ENCODE results near the gene IL1B. TPM values are rescaled to one million over a fixed set of nuclear protein-coding genes. Genes with fewer than 3 reads are reported as not detected.

IL1B gene
- total and polyA plus RNA-seq, 2 donors (not counting 3 experiments of a cell fraction or from before 2014, with no cell fraction given): 0.25 TPM; not detected in 1

DNA sequence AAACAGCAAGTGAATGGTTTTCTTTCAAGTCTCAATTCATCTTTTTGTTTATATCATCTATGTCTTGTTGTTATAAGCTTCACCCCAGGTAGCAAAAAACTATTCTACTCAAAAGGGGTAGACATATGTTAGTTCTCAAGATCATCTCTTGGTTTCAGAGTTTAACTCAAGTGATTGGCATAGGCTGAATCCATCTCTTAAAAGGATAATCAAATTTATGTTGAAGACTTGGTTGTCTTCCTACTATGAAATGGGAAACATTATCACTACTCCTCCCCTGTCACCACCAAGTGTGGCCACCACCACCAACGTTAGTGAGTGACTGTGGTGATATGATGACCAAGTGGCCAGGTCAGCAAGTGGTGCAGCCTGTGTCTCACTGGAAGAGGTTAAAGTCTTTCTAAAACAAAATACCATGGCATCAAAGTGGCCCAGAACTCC lies 1.5 kb downstream of the IL1B start:
- H3K9me1 ChIP-seq (replicated peaks; ENCODE audit: control insufficient read depth, extremely low read depth, insufficient read depth, low read length): no peaks in the 10 kb centered on the region
- H3K36me3 ChIP-seq (ENCODE audit: control insufficient read depth in 2 of 2, extremely low read depth in 1 of 2, insufficient read depth in 2 of 2, low read length in 2 of 2): no peaks in the 10 kb centered on the region
- H3K9me3 ChIP-seq (replicated peaks; ENCODE audit: control insufficient read depth, insufficient read depth, low read length): no peaks in the 10 kb centered on the region
- H3K4me2 ChIP-seq (ENCODE audit: insufficient read depth, low read length): no peak overlapping the region
- no peak overlapping the region for H3K4me3 ChIP-seq (replicated peaks in 1 of 3; ENCODE audit: insufficient read depth in 1 of 3, low read depth in 1 of 3, low read length in 3 of 3)
- CTCF ChIA-PET: interaction anchor here (0.7 to 2.0 kb wide), 5 partner anchors 9 to 107 kb away, joined by 3 to 7 read pairs (median 5); no protein-coding TSS in a partner anchor
- FAIRE-seq (no peak), DNase-seq (ENCODE audit: low read depth, low spot score) (no peak)
- H3K27me3 ChIP-seq (ENCODE audit: control insufficient read depth in 2 of 2, insufficient read depth in 2 of 2, low read length in 2 of 2): peaks cover 0 to 16% of the 10 kb centered on the region in 2 experiments
- H3K4me1 ChIP-seq (ENCODE audit: control insufficient read depth, extremely low read depth, insufficient read depth, low read length): peaks cover 19% of the 10 kb centered on the region
- no peaks in the 10 kb centered on the region for H4K20me1 ChIP-seq (replicated peaks; ENCODE audit: control insufficient read depth, extremely low read depth, insufficient read depth, low read length)
- dilution Hi-C loops (cut with MboI; ENCODE audit: extremely low pct_ligation_motif_present, low sequenced_read_pairs) (no loop called here), intact Hi-C loops (cut with micrococcal nuclease) (no loop called here)
- no peak overlapping the region for H3K9ac ChIP-seq (replicated peaks; ENCODE audit: extremely low read depth, insufficient read depth, low read length)
- no peak overlapping the region for H2AFZ ChIP-seq (ENCODE audit: low read depth, low read length)
- POLR2A ChIA-PET: no interaction called here
- H3K79me2 ChIP-seq (ENCODE audit: control insufficient read depth, insufficient read depth, low read length): no peaks in the 10 kb centered on the region
- TF ChIP-seq JUN (IDR thresholded peaks at IDR 0.05; ENCODE audit: borderline replicate concordance, insufficient read depth, insufficient read length, low read depth) (no peak), GATA2 (IDR thresholded peaks at IDR 0.05; ENCODE audit: insufficient read depth, insufficient read length, low read depth, low read length) (no peak), FOS (IDR thresholded peaks at IDR 0.05; ENCODE audit: borderline replicate concordance, insufficient read depth, low read length) (no peak), POLR2A (IDR thresholded peaks at IDR 0.05; ENCODE audit: low read depth, low read length) (no peak), MYC (IDR thresholded peaks at IDR 0.05; ENCODE audit: low read depth, low read length) (no peak), EZH2 (IDR thresholded peaks at IDR 0.05; ENCODE audit: borderline replicate concordance, low read depth, low read length, severe bottlenecking) (no peak), POLR2AphosphoS5 (IDR thresholded peaks at IDR 0.05; ENCODE audit: insufficient read depth, low read depth, low read length) (no peak)
- TF ChIP-seq, protein P1, sequence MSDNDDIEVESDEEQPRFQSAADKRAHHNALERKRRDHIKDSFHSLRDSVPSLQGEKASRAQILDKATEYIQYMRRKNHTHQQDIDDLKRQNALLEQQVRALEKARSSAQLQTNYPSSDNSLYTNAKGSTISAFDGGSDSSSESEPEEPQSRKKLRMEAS (IDR thresholded peaks at IDR 0.05; ENCODE audit: insufficient read depth, insufficient read length): no peak
- TF ChIP-seq, protein P2, sequence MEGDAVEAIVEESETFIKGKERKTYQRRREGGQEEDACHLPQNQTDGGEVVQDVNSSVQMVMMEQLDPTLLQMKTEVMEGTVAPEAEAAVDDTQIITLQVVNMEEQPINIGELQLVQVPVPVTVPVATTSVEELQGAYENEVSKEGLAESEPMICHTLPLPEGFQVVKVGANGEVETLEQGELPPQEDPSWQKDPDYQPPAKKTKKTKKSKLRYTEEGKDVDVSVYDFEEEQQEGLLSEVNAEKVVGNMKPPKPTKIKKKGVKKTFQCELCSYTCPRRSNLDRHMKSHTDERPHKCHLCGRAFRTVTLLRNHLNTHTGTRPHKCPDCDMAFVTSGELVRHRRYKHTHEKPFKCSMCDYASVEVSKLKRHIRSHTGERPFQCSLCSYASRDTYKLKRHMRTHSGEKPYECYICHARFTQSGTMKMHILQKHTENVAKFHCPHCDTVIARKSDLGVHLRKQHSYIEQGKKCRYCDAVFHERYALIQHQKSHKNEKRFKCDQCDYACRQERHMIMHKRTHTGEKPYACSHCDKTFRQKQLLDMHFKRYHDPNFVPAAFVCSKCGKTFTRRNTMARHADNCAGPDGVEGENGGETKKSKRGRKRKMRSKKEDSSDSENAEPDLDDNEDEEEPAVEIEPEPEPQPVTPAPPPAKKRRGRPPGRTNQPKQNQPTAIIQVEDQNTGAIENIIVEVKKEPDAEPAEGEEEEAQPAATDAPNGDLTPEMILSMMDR (IDR thresholded peaks at IDR 0.05; ENCODE audit: extremely low read depth in 1 of 2, insufficient read depth in 1 of 2, low read depth in 1 of 2, low read length in 2 of 2): no peak
- H3K27ac ChIP-seq (ENCODE audit: insufficient read depth, low read depth, low read length): no peak overlapping the region
- no TSS peak for BruUV-seq (replicated peaks)
